GM19395 (cell line): ENCODE results near the gene TECRL.

ENCODE experiments used
- ATAC-seq: cut with Tn5 transposase; IDR thresholded peaks from one replicate; pipeline ENCODE4 v1.9.1; 2021; ENCODE audit warnings: mild to moderate bottlenecking, moderate library complexity; ENCODE audit not compliant: unreplicated experiment

Gene TECRL

DNA sequence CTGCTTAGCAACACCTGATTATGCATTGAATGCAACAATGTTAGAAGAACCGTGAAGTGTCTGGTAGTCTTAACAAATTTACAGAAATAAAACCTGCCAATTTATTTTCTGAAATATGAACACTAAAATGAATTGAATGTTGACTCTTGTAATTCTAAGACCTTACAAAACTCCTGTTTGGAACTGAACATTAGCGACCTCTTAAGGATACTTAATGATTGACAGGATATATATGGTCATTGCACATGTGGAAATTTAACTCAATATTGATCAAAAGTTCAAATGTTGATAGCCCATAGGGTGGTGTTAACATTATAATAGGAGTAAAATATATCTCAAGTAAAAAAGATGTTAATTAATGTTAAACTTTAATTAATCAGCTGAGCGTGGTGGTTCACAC lies 79.1 kb downstream of the TECRL start:
- no peak for ATAC-seq

DNA sequence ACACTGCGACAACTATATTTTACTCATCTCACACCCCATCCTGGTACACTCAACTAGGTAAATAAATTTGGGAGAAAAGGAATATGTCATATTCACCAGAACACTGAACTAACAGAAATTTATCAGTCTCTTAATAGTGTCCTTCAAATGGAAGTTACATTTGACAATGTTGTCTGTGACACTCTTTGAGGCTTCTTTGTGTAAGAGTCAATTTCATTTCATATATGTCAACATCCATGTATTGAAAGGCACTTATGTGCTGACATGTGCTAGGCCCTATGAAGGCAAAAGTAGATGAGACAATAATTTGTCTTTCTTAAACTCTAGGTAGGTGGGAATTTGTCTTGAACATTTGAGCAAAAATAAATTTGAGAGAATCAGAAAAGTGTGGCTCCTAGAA lies 82.0 kb downstream of the TECRL start:
- ATAC-seq, result no peak

DNA sequence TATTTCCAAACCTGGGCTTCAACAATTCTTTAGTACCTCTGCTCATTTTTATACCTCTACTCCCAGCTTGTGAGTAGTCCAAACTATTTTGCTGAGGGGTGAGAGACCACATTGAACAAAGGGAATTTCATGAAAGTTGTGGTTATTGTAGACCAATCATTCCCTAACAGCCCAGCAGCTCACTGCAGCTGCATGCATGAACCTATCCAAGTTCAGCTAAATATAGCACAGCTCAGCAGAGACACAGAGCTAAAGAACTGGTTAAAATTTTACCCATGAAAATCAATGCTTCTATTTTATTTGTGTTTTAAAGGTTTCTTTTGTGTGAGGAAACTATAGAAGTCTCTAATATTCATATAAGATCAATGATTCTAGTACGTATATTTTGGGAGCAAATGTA lies 82.7 kb downstream of the TECRL start:
- ATAC-seq, result no peak

DNA sequence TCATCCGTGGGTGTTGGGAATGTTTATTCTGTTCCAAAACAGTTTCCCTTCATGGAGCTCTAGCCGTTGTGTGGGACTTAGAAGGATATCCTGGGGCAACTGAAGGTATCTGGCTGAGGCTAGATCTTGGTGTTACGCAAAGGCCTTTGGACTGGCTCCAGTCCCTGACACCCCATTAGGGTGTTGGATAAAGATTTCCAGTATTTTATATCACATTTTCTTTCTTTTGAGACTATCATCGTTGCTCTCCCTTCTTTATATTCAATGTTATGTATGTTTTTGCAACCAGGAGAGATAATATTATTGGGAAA lies 103.0 kb downstream of the TECRL start:
- ATAC-seq, result no peak

DNA sequence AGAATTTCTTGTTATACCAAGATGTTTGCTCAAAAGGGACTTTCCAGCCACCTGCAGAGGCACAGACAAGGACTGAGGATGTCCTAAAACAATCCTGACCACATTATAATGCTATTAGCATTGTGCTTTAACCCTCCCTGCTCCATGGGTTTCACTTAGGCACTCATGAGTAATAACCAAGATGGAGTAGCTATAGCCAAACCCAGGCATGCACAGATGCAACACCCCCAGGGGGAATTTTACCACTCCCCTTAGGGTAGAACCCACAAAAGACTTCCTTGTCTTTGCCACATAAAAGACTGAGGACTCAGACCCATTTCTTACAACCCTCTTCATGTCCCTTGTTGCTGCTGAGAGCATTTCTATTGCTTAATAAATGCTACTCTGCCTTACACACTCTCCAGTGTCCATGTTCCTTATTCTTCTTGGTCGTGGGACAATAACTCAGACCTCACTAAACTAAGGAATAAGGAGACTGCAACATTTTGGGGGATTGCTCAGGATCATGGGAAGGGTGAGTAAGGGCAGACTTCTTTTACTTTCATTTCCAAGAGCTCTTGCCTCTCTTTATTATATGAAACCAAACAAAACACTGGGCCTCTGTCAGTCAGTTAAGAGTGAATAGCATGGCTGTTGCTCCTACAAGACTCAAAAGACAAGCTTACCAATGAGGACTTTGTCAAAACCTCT lies 103.5 kb downstream of the TECRL start:
- no peak for ATAC-seq

DNA sequence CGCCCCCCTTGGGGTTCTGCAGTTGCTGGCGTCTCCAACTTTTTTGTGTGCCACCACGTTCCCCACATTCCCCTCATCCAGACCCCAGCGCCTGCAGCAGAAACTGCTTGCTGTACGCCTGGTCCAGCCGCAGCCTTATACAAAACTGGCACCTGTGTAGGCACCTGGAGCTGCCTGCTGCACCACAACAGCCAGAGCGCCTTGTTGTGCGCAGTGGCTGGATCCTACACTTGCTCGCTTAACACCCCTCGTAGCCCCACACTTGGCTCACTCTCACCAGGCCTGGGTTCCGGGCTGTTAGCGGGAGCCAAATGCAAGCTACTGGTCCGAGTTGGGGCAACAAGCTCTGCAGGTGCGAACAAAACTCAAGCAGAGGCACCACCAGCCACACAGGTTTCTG lies 136.8 kb downstream of the TECRL start:
- ATAC-seq, result no peak

DNA sequence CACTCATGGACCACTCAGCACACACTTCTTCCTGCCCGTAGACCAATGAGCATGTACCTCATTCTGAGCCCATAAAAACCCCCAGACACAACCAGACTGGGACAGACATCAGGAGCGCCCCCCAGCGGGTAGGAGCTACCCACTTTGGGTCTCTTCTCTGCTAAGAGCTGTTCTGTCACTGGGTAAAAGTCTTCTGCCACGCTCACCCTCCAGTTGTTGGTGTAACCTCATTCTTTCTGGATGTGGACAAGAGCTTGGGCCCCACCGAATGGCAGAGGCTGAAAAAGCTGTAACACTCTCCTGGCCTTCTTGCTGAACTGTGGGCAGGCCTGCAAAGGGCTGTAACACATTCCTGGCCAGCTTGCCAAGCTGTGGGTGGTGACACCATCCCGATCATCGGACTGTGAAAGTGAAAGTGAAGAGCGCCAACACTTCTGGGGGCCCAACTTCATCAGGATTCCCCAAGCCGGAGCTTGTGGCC lies 137.6 kb downstream of the TECRL start:
- ATAC-seq, result no peak

DNA sequence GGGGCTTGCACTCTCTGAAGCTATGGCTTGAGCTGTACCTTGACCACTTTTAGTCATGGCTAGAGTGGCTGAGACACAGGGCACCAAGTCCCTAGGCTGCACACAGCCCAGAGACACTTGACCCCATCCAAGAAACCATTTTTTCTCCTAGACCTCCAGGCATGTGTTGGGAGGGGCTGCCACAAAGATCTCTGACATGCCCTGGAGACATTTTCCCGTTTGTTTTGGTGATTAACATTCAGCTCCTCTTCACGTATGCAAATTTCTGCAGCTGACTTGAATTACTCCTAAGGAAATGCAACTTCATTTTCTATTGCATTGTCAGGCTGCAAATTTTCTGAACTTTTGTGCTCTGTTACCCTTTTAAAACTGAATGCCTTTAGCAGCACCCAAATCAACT lies 142.6 kb downstream of the TECRL start:
- no peak for ATAC-seq

DNA sequence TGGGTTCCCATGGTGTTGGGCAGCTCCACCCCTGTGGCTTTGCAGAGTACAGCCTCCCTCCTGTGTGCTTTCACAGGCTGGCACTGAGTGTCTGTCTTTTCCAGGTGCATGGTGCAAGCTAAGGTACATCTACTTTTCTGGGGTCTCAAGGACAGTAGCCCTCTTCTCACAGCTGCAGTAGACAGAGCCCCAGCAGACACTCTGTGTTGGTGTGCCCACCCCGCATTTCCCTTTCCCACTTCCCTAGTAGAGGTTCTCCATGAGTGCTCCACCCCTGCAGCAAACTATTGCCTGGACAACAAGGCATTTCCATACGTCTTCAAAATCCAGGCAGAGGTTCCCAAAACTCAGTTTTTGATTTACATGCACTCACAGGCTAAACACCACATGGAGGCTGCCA lies 143.0 kb downstream of the TECRL start:
- no peak for ATAC-seq

DNA sequence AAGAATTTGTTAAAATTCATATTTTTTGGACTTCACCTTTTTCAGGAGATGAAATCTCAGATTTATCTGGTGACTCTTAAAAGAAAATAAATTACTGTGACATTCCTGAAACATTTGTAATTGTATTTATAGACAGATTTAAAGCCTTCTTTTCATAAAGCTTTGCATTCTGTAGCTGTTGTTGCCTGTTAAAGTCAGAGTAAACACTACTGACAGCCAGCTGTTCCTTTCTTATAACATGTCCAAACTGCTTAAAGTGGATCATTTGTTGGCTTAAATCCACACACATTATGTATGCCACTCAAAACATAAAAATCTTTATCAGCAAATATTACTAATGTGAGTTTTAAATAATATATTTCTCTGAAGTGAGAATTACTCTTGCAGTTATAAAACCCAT lies 157.5 kb downstream of the TECRL start:
- ATAC-seq, result no peak

DNA sequence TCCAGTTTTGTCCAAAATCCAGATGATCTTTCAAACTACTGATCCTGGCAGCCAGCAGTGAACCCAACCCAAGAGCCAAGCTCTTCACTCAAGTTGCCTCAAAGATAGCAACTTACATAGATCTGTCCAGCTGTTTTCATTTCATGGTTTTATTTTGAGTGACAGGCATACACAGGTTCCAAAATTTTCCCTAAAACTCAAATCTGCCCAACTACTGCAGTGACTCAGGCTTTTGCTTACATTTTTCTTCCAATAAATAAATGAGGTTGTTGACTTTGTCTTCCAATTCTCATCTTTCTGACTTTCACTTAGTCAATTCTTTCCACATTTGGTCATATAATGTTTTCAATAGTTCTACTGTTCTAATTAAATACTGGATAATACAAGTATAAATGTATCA lies 158.8 kb downstream of the TECRL start:
- ATAC-seq, result no peak

DNA sequence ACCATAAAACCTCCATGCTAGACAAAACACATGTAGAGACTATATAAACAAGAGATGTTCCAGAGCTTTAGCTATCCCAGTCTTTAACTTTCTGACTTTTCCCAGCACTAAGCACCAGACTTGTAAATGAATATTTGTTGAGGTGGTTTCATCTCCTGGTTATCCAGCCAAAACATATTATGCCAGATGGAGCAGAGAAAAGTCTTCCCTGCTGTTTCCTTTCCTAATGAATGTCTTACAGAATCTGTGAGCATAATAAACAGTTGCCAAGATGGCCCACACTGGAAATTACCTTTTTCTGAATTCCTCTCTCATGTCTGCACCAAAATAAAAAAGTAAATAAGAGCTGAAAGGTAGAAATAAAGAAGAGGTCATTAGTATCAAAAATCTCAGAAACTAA lies 159.2 kb downstream of the TECRL start:
- ATAC-seq, result no peak

DNA sequence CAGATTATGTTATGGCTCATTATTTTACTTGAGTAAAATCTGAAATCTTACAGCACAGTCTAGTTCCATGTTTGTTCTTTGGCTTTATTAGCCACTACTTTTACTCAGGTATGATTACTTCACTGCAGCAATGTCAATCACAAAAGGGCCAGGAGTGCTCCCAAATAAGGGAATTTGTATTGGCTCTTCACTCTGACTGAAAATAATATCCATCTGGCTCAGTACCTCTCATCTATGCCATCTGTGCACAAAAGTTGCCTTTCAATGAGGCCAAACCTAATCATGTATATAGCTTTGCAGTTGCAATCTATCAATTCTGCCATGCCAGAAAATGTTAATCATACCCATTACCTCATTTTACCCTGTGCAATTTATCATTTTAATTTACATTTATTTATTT lies 161.1 kb downstream of the TECRL start:
- no peak for ATAC-seq

DNA sequence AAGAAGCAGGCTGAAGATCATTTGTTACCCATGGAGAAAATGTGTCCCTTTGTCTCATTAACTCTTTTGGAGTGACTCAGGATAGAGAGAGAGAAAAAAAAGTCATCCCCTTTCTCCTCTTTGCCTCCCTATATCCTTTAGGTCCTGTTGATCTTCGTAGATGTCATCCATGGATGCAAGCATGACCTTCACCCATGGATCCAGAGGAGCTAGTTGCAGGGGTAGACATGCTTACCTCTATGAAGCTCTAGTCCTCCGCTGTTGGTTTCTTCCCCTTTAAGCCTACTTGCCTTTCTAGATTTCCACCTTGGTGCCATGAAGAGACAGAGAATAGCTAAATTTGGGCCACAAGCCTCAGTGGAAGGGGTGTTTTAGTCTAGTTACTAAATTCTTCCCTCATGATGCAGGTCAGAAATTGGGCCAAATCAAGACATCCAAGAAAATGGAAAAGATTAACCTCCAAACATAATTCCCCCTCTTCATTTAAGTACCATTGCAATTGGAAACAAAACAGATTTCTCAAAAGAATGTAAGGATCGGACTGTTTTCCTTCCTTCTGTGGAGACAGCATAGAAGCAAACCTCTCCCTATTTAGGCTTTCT lies 178.4 kb downstream of the TECRL start:
- no peak for ATAC-seq
